ENCODE data around the gene KMT5C. TPM values are rescaled to one million over a fixed set of nuclear protein-coding genes. Genes with fewer than 3 reads are reported as not detected.

The KMT5C gene
- total and polyA plus RNA-seq, 10 of the 15 experiments (the other 5 are each of a cell fraction or from before 2014, with no cell fraction given) = 0.20 to 15.8 (median 4.3) TPM; not detected in 1

GRCh38 chr19:55341171-55341588 lies 1.5 kb downstream of the KMT5C start:
- Histone ChIP-seq H3K4me1 (ENCODE audit: control insufficient read depth, insufficient read depth, low read length) (peaks cover 10% of the 10 kb centered on the region), H3K9me3 (replicated peaks; ENCODE audit: control insufficient read depth, insufficient read depth, low read length) (no peaks in the 10 kb centered on the region), H3K4me3 (peak overlapping the region; percentile 85), H3K79me2 (ENCODE audit: control insufficient read depth, insufficient read depth, low read length) (peaks cover 7% of the 10 kb centered on the region), H3K9ac (ENCODE audit: control insufficient read depth, insufficient read depth, low read length) (peak overlapping the region; percentile 93), H3K27me3 (replicated peaks in 1 of 2; ENCODE audit: control insufficient read depth in 2 of 2, insufficient read depth in 2 of 2, low read length in 1 of 2) (no peaks in the 10 kb centered on the region; a peak in 1 of 4 replicates), H3K27ac (ENCODE audit: control insufficient read depth, insufficient read depth) (no peak overlapping the region), H4K20me1 (ENCODE audit: control insufficient read depth, insufficient read depth) (no peaks in the 10 kb centered on the region), H3K4me2 (ENCODE audit: control insufficient read depth, insufficient read depth) (peak overlapping the region; percentile 99), H3K36me3 (ENCODE audit: control insufficient read depth in 2 of 2, insufficient read depth in 2 of 2, low read length in 1 of 2) (no peaks in the 10 kb centered on the region; a peak in 1 of 4 replicates), H2AFZ (ENCODE audit: control insufficient read depth, low read depth, low read length) (peak overlapping the region; percentile 10; the same call in 1 of the 2 replicates)
- no TSS peak for BruUV-seq (replicated peaks)
- POLR2A ChIA-PET = interaction anchor here (0.5 to 1.8 kb wide), 4 partner anchors 42 to 135 kb away, joined by 3 to 5 read pairs (median 4); partner anchors contain the start of genes ISOC2, TMEM238 and ZNF628
- intact Hi-C loops (cut with micrococcal nuclease; ENCODE audit: unreplicated experiment) (no loop called here), in situ Hi-C loops (cut with MboI) (no loop called here)
- RAD21 ChIA-PET (ENCODE audit: unreplicated experiment) = no interaction called here
- SMC1A ChIA-PET (ENCODE audit: uncharacterized antibody, unreplicated experiment) = no interaction called here
- ATAC-seq = peak; percentile 15
- FAIRE-seq = no peak
- CTCF ChIA-PET = interaction anchor here (0.6 to 1.0 kb wide), 3 partner anchors 23 to 49 kb away, joined by 3 read pairs; partner anchors contain the start of gene TMEM238
- 0% methylated on average over 4 of the region's 15 CpGs for WGBS (ENCODE audit: insufficient coverage, insufficient replicate concordance, low lambda C conversion rate, missing lambda C conversion rate)
- DNase-seq (ENCODE audit: low read depth, low spot score) = no peak
- TF ChIP-seq SIN3A (IDR thresholded peaks at IDR 0.05; ENCODE audit: low read depth, low read length) = 0 out of 2 replicates have a peak, but pooled peaks have one; percentile 47
- no peak for TF ChIP-seq NFYA (IDR thresholded peaks at IDR 0.05; ENCODE audit: borderline replicate concordance, low read depth, low read length)
- TF ChIP-seq ETV6 (conservative IDR thresholded peaks at IDR 0.05 in 1 of 2, IDR thresholded peaks at IDR 0.05 in 1 of 2; ENCODE audit: borderline replicate concordance in 1 of 2, low read depth in 1 of 2) = no peak
- TF ChIP-seq EGR1 (IDR thresholded peaks at IDR 0.05; ENCODE audit: borderline replicate concordance in 1 of 2, low read depth in 2 of 2, low read length in 2 of 2) = peak in 1 of 2 experiments; percentile 76; a peak in 2 of 3 replicates
- peak; percentile 89 for TF ChIP-seq E2F4 (IDR thresholded peaks at IDR 0.05; ENCODE audit: low read depth, low read length)
- TF ChIP-seq NKRF (conservative IDR thresholded peaks at IDR 0.05) = peak; percentile 76; the same call in 1 of the 2 replicates
